ENCODE results near the gene PTPRN2. TPM values are rescaled to one million over a fixed set of nuclear protein-coding genes. Genes with fewer than 3 reads are reported as not detected.
"Not testable (repeated sequence)": the region's sequence is repeated elsewhere in the genome, so short reads cannot be mapped to it uniquely, and the experiment has no call there.

PTPRN2 gene
- total and polyA plus RNA-seq, 2 donors from 2014 or later, result 4.8 to 6.2 TPM

DNA sequence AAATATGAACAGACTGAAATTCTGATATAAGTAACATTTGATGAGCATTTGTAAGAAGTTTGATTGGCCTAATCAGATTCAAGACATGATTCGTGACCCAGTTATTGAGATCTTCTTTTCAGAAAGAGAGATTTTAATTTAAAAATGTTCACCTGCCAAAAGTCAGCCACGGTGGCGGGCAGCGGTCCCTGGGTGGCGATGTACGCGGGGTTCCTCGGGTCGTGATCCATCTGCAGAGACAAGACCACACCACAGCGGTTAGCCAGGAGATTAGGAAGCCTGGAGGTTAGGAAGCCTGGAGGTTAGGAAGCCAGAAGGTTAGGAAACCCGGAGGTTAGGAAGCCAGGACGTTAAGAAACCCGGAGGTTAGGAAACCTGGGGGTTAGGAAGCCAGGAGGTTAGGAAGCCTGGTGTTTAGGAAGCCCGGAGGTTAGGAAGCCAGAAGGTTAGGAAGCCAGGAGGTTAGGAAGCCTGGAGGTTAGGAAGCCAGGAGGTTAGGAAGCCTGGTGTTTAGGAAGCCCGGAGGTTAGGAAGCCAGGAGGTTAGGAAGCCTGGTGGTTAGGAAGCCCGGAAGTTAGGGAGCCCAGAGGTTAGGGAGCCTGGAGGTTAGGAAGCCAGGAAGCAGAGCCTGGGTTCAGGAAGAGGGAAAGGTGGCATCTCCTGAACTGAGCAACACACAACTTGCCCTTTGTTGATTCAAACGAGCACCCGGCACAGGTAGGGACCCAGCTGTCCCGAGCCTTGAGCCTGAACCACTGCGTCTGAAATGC, 992.4 kb downstream of the PTPRN2 start:
- Histone ChIP-seq H3K4me3 (ENCODE audit: low read length in 3 of 3) (no peak overlapping the region), H3K27me3 (ENCODE audit: control insufficient read depth, insufficient read depth, low read length) (no peaks in the 10 kb centered on the region), H3K36me3 (ENCODE audit: control insufficient read depth in 2 of 3, insufficient read depth in 3 of 3, low read length in 3 of 3) (no peaks in the 10 kb centered on the region), H3K4me1 (ENCODE audit: control insufficient read depth in 2 of 3, insufficient read depth in 2 of 3, low read depth in 1 of 3, low read length in 3 of 3) (no peaks in the 10 kb centered on the region), H3K27ac (ENCODE audit: low read depth in 2 of 2, low read length in 2 of 2) (no peak overlapping the region), H3K9me3 (ENCODE audit: control insufficient read depth in 2 of 3, insufficient read depth in 1 of 3, low read length in 3 of 3) (no peaks in the 10 kb centered on the region), H3K9ac (ENCODE audit: low read length in 3 of 3) (no peak overlapping the region)
- TF ChIP-seq CTCF (IDR thresholded peaks at IDR 0.05; ENCODE audit: borderline replicate concordance, extremely low read depth, insufficient read depth), result no peak
- DNase-seq, result peak in 1 of 5 donors; percentile 37
- intact Hi-C loops (cut with DNase I), result no loop called here
- no peak for FAIRE-seq

DNA sequence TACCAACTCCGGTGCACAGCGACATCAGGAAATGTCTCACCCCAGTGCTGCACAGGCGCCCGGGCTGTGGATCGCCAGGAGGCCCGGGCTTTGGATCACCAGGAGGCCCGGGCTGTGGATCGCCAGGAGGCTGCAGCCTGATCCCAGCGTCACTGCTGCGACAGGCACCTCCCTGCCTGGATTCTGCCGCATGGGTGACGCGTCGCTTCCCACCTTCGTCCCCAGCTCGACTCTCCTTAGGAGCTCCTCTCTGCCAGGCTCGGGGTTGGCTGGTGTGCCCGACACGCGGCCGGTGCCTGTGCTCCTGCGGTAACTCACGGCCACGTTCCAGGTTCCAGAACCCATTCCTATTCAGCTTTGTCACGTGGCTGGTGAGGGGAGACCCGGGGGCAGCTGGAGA, 993.3 kb downstream of the PTPRN2 start:
- H3K4me1 ChIP-seq (ENCODE audit: control insufficient read depth in 2 of 3, insufficient read depth in 2 of 3, low read depth in 1 of 3, low read length in 3 of 3), result no peaks in the 10 kb centered on the region
- intact Hi-C loops (cut with DNase I), result no loop called here
- no peaks in the 10 kb centered on the region for H3K9me3 ChIP-seq (ENCODE audit: control insufficient read depth in 2 of 3, insufficient read depth in 1 of 3, low read length in 3 of 3)
- no peak overlapping the region for H3K27ac ChIP-seq (ENCODE audit: low read depth in 2 of 2, low read length in 2 of 2)
- no peak overlapping the region for H3K4me3 ChIP-seq (ENCODE audit: low read length in 3 of 3)
- no peak for TF ChIP-seq CTCF (IDR thresholded peaks at IDR 0.05; ENCODE audit: borderline replicate concordance, extremely low read depth, insufficient read depth)
- DNase-seq, result peak in 1 of 5 donors; percentile 56
- H3K9ac ChIP-seq (ENCODE audit: low read length in 3 of 3), result no peak overlapping the region
- no peaks in the 10 kb centered on the region for H3K36me3 ChIP-seq (ENCODE audit: control insufficient read depth in 2 of 3, insufficient read depth in 3 of 3, low read length in 3 of 3)
- no peaks in the 10 kb centered on the region for H3K27me3 ChIP-seq (ENCODE audit: control insufficient read depth, insufficient read depth, low read length)
- FAIRE-seq, result no peak

- FAIRE-seq, result no peak
- Histone ChIP-seq H3K9ac (ENCODE audit: low read length in 3 of 3) (no peak overlapping the region), H3K27me3 (ENCODE audit: control insufficient read depth, insufficient read depth, low read length) (no peaks in the 10 kb centered on the region), H3K36me3 (ENCODE audit: control insufficient read depth in 2 of 3, insufficient read depth in 3 of 3, low read length in 3 of 3) (no peaks in the 10 kb centered on the region), H3K27ac (ENCODE audit: low read depth in 2 of 2, low read length in 2 of 2) (no peak overlapping the region), H3K4me1 (ENCODE audit: control insufficient read depth in 2 of 3, insufficient read depth in 2 of 3, low read depth in 1 of 3, low read length in 3 of 3) (no peaks in the 10 kb centered on the region), H3K9me3 (ENCODE audit: control insufficient read depth in 2 of 3, insufficient read depth in 1 of 3, low read length in 3 of 3) (no peaks in the 10 kb centered on the region), H3K4me3 (ENCODE audit: low read length in 3 of 3) (no peak overlapping the region)
- intact Hi-C loops (cut with DNase I), result no loop called here
- TF ChIP-seq CTCF (IDR thresholded peaks at IDR 0.05; ENCODE audit: borderline replicate concordance, extremely low read depth, insufficient read depth), result no peak
- DNase-seq, result peak in 1 of 5 donors; percentile 43
Observed at GRCh38 chr7:157593541-157593940, 994.1 kb downstream of the PTPRN2 start.

- H3K27ac ChIP-seq (ENCODE audit: low read depth in 2 of 2, low read length in 2 of 2); H3K4me1 ChIP-seq (ENCODE audit: control insufficient read depth in 2 of 3, insufficient read depth in 2 of 3, low read depth in 1 of 3, low read length in 3 of 3); intact Hi-C loops (cut with DNase I); FAIRE-seq; H3K36me3 ChIP-seq (ENCODE audit: control insufficient read depth in 2 of 3, insufficient read depth in 3 of 3, low read length in 3 of 3); H3K9ac ChIP-seq (ENCODE audit: low read length in 3 of 3); H3K27me3 ChIP-seq (ENCODE audit: control insufficient read depth, insufficient read depth, low read length); H3K9me3 ChIP-seq (ENCODE audit: control insufficient read depth in 2 of 3, insufficient read depth in 1 of 3, low read length in 3 of 3); H3K4me3 ChIP-seq (ENCODE audit: low read length in 3 of 3): not testable (repeated sequence)
- peak in 1 of 5 donors; percentile 28 for DNase-seq
Observed at GRCh38 chr7:157592636-157593320, 994.8 kb downstream of the PTPRN2 start.

Data from kidney (tissue), 14 donors.